Upper lobe of left lung (tissue), 6 donors: ENCODE measurements around the gene PTPRG. TPM values are rescaled to one million over a fixed set of nuclear protein-coding genes. Genes with fewer than 3 reads are reported as not detected.

ENCODE experiments used
- ATAC-seq, 2 donors: fragments of 200-7000 bp; cut with Tn5 transposase; one replicate each; pipeline ENCODE4 v1.9.1; 2022; ENCODE audit warnings: mild to moderate bottlenecking in 2 of 2, moderate library complexity in 2 of 2; ENCODE audit not compliant: low FRiP score in 2 of 2
- DNase-seq, 2 donors: peaks; one replicate each; pipeline ENCODE4 v3.0.0-alpha.2; 2019 to 2020
- H3K27ac ChIP-seq, 4 donors: fragments of 200-600 bp; sonication (generic); one replicate each; pipeline ENCODE4 v1.5.1; 2016 to 2019
- H3K27me3 ChIP-seq, 4 donors: fragments of 200-600 bp; sonication (generic); one replicate each; pipeline ENCODE4 v1.5.1; 2017 to 2019
- H3K36me3 ChIP-seq, 4 donors: fragments of 200-600 bp; sonication (generic); one replicate each; pipeline ENCODE4 v1.5.1; 2016 to 2019
- H3K4me1 ChIP-seq, 4 donors: fragments of 200-600 bp; sonication (generic); one replicate each; pipeline ENCODE4 v1.5.1; 2018 to 2019
- H3K4me3 ChIP-seq, 4 donors: fragments of 200-600 bp; sonication (generic); one replicate each; pipeline ENCODE4 v1.5.1; 2017 to 2019; ENCODE audit warnings: mild to moderate bottlenecking in 2 of 4, moderate library complexity in 1 of 4
- H3K9me3 ChIP-seq, 4 donors: fragments of 200-600 bp; sonication (generic); one replicate each; pipeline ENCODE4 v1.5.1; 2018 to 2019
- EP300 ChIP-seq, 4 donors: sonication (generic); formaldehyde crosslinking; IDR thresholded peaks; one replicate each; pipeline ENCODE4 v1.5.1; 2017; ENCODE audit warnings: antibody characterized with exemption in 4 of 4, control low read depth in 2 of 4
- POLR2A ChIP-seq, 4 donors: fragments of 450-650 bp; IDR thresholded peaks; one replicate each; pipeline ENCODE4 v1.5.1; 2016 to 2017; ENCODE audit warnings: antibody characterized with exemption in 4 of 4, mild to moderate bottlenecking in 2 of 4
- POLR2AphosphoS5 ChIP-seq, 2 donors: sonication (generic); formaldehyde crosslinking; IDR thresholded peaks; one replicate each; pipeline ENCODE4 v1.5.1; 2017; ENCODE audit warnings: antibody characterized with exemption in 2 of 2
- WGBS, 2 donors: methylation state at CpG; one replicate each; pipeline ENCODE4 v1.1.5; 2017 to 2018; 5-methylcytosine and 5-hydroxymethylcytosine counted together
- total RNA-seq, 6 donors: library from RNA; depleted of rRNA in 4 of 6; stranded (reverse); fragments of >200 nt in 4 of 6; gene quantifications; one replicate each; pipeline versions ENCODE4 v1.1.0 to v1.2.1, GENCODE V29; 2016 to 2021
- TF ChIP-seq, protein P1 (sequence below), 6 experiments: fragments of 450-650 bp in 4 of 6; fragments of 200-600 bp in 2 of 6; sonication (generic) in 2 of 6; IDR thresholded peaks; one replicate each; pipeline ENCODE4 v1.5.1; 2016 to 2019; ENCODE audit warnings: antibody characterized with exemption in 6 of 6
- donor health status: DM: no; HTN: no; CAD: no; lungs with moderate emphysema.
- donor health status: DM: no; HTN: yes; CAD: no; lungs with severe emphysema.

PTPRG gene
- total RNA-seq, 6 donors from 2014 or later, result 58.7 to 101 (median 68.8) TPM

DNA sequence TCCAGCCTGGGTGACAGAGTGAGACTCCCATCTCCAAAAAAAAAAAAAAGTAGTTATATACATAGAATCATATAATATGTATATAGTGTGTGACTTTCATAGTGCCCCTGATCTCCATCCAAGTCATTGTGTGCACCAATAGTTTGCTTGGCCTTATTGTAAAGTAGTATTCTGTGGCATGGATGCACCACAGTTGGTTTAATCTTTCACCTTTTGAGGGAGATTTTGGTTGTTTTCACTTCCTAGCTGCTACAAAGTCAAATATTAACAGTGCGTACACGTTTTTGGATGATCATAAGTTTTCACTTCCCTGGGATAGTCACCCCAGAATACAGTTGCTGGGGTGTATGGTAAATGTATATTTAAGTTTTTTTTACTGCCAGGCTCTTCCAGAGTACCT is 162.8 kb downstream of the PTPRG start:
- TF ChIP-seq POLR2AphosphoS5 (IDR thresholded peaks at IDR 0.05) (no peak), EP300 (IDR thresholded peaks at IDR 0.05) (no peak), POLR2A (IDR thresholded peaks at IDR 0.05) (no peak)
- TF ChIP-seq, protein P1, sequence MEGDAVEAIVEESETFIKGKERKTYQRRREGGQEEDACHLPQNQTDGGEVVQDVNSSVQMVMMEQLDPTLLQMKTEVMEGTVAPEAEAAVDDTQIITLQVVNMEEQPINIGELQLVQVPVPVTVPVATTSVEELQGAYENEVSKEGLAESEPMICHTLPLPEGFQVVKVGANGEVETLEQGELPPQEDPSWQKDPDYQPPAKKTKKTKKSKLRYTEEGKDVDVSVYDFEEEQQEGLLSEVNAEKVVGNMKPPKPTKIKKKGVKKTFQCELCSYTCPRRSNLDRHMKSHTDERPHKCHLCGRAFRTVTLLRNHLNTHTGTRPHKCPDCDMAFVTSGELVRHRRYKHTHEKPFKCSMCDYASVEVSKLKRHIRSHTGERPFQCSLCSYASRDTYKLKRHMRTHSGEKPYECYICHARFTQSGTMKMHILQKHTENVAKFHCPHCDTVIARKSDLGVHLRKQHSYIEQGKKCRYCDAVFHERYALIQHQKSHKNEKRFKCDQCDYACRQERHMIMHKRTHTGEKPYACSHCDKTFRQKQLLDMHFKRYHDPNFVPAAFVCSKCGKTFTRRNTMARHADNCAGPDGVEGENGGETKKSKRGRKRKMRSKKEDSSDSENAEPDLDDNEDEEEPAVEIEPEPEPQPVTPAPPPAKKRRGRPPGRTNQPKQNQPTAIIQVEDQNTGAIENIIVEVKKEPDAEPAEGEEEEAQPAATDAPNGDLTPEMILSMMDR (IDR thresholded peaks at IDR 0.05), result no peak

DNA sequence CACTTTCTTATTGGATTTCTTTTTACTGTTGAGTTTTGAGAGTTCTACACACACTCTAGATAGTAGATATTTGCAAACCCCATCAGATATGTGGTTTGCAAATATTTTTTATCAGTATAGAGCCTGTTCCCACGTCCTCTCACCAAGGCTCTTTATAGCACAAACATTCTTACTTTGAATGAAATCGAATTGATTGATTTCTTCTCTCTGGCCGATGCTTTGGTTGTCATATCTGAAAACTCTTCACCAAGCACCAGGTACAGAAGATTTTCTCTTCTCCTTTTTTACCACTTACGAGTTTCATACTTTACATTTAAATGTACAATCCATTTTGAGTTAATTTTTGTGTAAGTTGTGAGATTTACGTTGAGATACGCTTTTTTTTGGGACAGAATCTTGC is 163.4 kb downstream of the PTPRG start:
- no peaks in the 10 kb centered on the region for H3K9me3 ChIP-seq
- ATAC-seq (no peak), DNase-seq (no peak)
- peaks cover 0 to 12% (median 5%) of the 10 kb centered on the region in 4 donors for H3K4me1 ChIP-seq
- no peak for TF ChIP-seq EP300 (IDR thresholded peaks at IDR 0.05)
- no peak for TF ChIP-seq POLR2AphosphoS5 (IDR thresholded peaks at IDR 0.05)
- TF ChIP-seq POLR2A (IDR thresholded peaks at IDR 0.05), result no peak
- TF ChIP-seq, protein P1 (IDR thresholded peaks at IDR 0.05), result no peak
- WGBS, 2 donors, result 83 to 86% methylated on average over 6 of the region's 6 CpGs
- no peak overlapping the region for H3K4me3 ChIP-seq
- no peaks in the 10 kb centered on the region for H3K36me3 ChIP-seq
- no peaks in the 10 kb centered on the region for H3K27me3 ChIP-seq
- H3K27ac ChIP-seq, result no peak overlapping the region

More for the DNA sequence above, 162.8 kb downstream of the PTPRG start:
- Histone ChIP-seq H3K36me3 (no peaks in the 10 kb centered on the region), H3K27me3 (no peaks in the 10 kb centered on the region), H3K4me1 (peaks cover 0 to 8% (median 5%) of the 10 kb centered on the region in 4 donors), H3K4me3 (no peak overlapping the region), H3K27ac (no peak overlapping the region), H3K9me3 (no peaks in the 10 kb centered on the region)
- no peak for ATAC-seq
- no peak for DNase-seq
- 87 to 88% methylated on average over 2 of the region's 2 CpGs for WGBS, 2 donors

DNA sequence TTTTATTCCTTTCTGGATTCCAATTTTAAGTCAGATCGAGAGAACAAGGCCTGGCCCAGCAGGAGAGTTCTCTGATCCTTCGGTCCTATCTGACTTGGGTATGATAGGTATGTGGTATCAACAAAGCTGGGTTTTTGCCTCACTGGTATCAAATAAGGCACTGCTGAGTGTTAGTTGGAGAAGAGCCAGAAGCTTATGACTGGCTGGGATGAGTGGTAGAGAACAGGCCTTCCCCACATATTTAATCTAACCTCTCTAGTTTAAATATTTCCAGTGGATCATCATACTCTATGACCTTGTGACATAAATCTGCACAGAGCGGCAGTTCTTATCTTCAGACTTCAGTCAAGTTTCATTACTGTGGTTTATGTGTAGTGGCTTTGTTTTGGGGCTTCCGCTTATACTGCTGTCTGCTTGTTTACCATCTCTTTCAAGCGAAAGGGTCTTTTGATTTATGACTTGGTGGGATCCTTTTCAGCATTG is 164.5 kb downstream of the PTPRG start:
- peaks cover 2 to 23% (median 10%) of the 10 kb centered on the region in 4 donors for H3K4me1 ChIP-seq
- H3K4me3 ChIP-seq, result no peak overlapping the region
- ATAC-seq, result peak in 1 of 2 donors; percentile 40
- 56 to 60% methylated on average over 5 of the region's 5 CpGs for WGBS, 2 donors
- TF ChIP-seq POLR2AphosphoS5 (IDR thresholded peaks at IDR 0.05) (no peak), EP300 (IDR thresholded peaks at IDR 0.05) (no peak), POLR2A (IDR thresholded peaks at IDR 0.05) (no peak)
- TF ChIP-seq, protein P1 (IDR thresholded peaks at IDR 0.05), result no peak
- DNase-seq, result no peak
- no peak overlapping the region for H3K27ac ChIP-seq
- no peaks in the 10 kb centered on the region for H3K36me3 ChIP-seq
- no peaks in the 10 kb centered on the region for H3K27me3 ChIP-seq
- no peaks in the 10 kb centered on the region for H3K9me3 ChIP-seq

DNA sequence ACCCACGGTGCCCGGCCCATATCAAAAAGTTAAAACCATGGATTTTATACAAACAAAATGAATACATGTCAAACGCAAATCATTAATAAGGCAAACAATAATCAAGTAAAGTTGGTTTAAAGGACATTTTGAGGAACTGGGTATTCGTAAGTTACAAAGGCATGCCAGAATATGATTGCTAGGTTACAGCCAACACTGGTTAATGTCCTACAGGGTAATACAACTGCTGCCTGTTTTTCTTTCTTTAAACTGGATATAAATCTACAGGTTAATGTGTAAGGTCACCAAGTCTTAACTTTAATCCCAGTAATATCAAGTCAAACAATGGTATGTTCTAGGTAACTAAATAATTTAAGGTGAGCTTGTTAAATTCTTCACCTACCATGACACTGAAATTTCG is 166.1 kb downstream of the PTPRG start:
- no peak for ATAC-seq
- Histone ChIP-seq H3K4me3 (no peak overlapping the region), H3K27ac (no peak overlapping the region), H3K36me3 (no peaks in the 10 kb centered on the region), H3K4me1 (peaks cover 2 to 21% (median 11%) of the 10 kb centered on the region in 4 donors), H3K9me3 (no peaks in the 10 kb centered on the region), H3K27me3 (no peaks in the 10 kb centered on the region)
- no peak for DNase-seq
- WGBS, 2 donors, result 91 to 95% methylated on average over 5 of the region's 5 CpGs
- no peak for TF ChIP-seq POLR2AphosphoS5 (IDR thresholded peaks at IDR 0.05)
- TF ChIP-seq POLR2A (IDR thresholded peaks at IDR 0.05), result no peak
- TF ChIP-seq EP300 (IDR thresholded peaks at IDR 0.05), result no peak
- TF ChIP-seq, protein P1 (IDR thresholded peaks at IDR 0.05), result no peak

DNA sequence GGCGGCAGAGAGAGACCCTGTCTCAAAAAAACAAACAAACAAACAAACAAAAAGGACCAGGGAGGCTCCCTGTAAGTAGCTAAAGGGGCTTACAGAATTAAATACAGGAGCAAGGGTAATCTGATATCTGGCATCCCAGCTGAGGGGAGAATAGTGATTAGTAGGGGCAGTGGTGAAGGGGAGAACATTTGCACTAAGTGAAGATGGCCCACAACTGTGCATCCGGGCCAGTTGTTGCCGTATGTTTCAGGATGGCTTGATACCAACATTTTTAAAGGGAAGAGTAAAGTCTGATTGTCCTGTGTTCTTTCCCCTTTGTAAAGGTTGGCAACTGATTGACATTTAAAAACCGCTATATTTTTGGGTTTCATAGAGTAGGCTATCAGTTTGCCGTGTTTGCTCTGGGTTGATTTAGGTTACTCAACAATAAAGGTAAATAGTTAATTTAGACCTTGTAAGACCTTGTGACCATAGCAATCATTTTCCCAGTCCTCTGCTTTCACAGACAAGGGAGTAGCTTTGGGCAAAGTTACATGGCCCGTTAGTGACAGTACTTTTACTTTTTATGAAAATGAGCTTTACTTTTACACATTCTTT is 167.8 kb downstream of the PTPRG start:
- no peaks in the 10 kb centered on the region for H3K9me3 ChIP-seq
- H3K27me3 ChIP-seq, result no peaks in the 10 kb centered on the region
- TF ChIP-seq, protein P1 (IDR thresholded peaks at IDR 0.05), result no peak
- TF ChIP-seq POLR2A (IDR thresholded peaks at IDR 0.05) (no peak), POLR2AphosphoS5 (IDR thresholded peaks at IDR 0.05) (no peak), EP300 (IDR thresholded peaks at IDR 0.05) (no peak)
- DNase-seq, result no peak
- no peaks in the 10 kb centered on the region for H3K36me3 ChIP-seq
- no peak overlapping the region for H3K4me3 ChIP-seq
- WGBS, 2 donors, result 77 to 85% methylated on average over 6 of the region's 6 CpGs
- peaks cover 4 to 27% (median 12%) of the 10 kb centered on the region in 4 donors for H3K4me1 ChIP-seq
- no peak for ATAC-seq
- no peak overlapping the region for H3K27ac ChIP-seq
